ENCODE measurements around the gene LDHB. TPM values are rescaled to one million over a fixed set of nuclear protein-coding genes. Genes with fewer than 3 reads are reported as not detected.

The LDHB gene
- total RNA-seq: 315 TPM

DNA sequence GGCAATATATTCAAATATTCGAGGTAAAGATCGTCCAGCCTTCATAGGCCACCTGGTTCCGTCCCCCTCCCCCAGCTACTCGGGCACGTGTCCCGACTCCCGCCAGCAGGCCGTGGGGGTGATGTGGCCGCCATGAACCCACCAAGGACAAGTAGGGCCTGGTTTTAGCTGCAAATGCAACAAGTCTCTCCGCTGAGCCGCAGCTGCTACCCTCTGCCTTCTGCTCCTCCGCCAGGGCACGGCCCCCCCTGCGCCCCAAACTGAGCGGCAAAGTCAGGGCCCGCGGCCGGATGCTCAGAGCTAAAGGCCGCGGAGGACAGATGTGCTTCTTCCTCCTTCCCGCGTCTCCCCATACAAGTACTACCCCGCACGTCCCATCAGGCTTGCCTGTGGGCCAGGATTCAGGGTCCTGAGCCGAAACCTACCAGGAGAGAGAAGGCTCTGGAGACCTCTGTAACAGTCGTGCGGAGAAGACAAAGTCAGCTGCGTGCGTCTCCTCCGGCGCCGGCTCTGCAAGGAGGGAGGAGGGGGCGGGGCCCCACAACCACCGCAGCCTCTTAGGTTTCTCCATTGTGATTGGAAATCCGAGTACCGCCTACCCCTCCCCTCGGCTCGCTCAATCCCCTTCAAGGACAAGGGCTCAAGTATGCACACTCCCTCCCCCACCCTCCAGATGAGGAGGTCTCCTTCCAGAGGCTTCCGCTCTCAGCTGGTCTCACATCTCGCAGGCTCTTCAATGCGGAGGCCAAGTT is at the start of gene LDHB:
Gene LDHB, minus strand, starts transcription at position 517 of the 752 bp plus-strand sequence. CDS start 3,171 bp downstream, outside the sequence.

DNA sequence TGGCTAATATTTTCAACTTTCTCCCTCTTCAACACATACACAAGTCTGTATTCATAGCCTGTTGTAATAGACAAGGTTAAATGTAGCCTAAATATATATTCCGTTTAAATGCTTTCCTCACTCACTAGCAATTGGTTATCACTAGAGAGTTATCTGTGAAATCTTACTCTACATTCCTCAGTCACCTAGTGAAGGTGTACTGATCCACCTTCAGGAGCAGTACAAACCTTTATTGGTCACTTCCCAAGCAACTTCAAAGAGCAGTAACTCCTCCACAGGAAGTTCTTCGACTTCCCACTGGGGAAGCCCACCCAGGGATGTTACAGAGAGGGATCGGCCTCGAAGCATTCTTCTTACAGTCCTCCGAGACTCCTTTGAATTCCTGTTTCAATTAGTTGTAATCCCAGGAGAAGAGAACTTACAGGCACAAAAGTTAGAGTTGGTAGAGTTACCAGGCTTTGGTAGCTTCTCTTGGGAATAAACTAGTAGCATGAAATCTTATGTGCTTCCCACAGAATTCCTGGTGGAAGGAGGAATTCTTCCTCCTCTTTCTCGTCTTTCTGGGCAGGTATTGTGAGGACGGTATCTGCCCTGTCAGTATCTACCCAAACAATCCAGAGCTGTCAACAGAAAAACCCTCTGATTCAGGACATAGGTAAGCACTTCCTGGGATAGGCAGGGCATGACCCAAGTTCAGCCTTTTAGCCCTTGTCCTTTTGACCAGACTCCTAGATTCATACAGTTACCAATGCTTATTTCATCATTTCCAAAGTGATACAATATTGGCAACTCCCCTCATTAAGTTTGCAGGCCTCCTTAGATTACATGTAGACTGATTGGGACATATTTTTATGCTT is 53.2 kb downstream of the LDHB start, which contains the start of gene GYS2:
Gene GYS2, minus strand, starts transcription at position 603 of the 857 bp plus-strand sequence. Its CDS starts 255 bp downstream, at position 348.

Other genes starting within 250 kb of the LDHB start
- 19.1 TPM for gene PYROXD1, start 220.2 kb downstream of the LDHB start, total RNA-seq
- gene RECQL, start 156.2 kb downstream of the LDHB start, total RNA-seq: 28.2 TPM
- 42.6 TPM for gene GOLT1B, start 156.1 kb downstream of the LDHB start, total RNA-seq
- 0.31 TPM for gene SPX, start 131.5 kb downstream of the LDHB start, total RNA-seq
- gene GYS2, start 53.0 kb downstream of the LDHB start, total RNA-seq: not detected
- 4.4 TPM for gene KCNJ8, start 116.9 kb upstream of the LDHB start, total RNA-seq

Measured in parietal lobe (tissue), 1 donor.